GM19438 (cell line): ENCODE data around the gene DOK4.
A peak's percentile ranks its signal among the peaks of the same experiment; 100 is the strongest.
"Not testable (repeated sequence)": the region's sequence is repeated elsewhere in the genome, so short reads cannot be mapped to it uniquely, and the experiment has no call there.

Experiments
- ATAC-seq: cut with Tn5 transposase; IDR thresholded peaks from one replicate; pipeline ENCODE4 v1.9.1; 2021; ENCODE audit warnings: low read depth; ENCODE audit not compliant: unreplicated experiment

The DOK4 gene

DNA sequence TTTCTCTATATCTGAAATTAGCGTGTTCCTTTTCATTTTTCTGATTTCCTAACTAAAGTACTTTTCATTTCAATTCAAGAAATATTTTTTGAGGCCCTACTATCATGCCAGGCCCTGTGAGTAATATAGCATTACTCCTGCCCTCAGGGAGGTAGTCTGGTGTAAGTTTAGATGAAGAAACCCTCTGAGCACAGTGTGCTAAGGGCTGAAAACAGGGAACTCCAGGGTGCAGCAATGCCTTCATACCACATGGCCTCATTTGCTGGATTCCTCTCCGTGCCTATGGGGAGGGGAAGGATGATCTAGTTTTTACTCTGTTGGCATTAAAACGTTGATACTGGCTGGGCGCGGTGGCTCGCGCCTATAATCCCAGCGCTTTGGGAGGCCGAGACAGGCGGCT is 34.3 kb downstream of the DOK4 start:
- no peak for ATAC-seq

DNA sequence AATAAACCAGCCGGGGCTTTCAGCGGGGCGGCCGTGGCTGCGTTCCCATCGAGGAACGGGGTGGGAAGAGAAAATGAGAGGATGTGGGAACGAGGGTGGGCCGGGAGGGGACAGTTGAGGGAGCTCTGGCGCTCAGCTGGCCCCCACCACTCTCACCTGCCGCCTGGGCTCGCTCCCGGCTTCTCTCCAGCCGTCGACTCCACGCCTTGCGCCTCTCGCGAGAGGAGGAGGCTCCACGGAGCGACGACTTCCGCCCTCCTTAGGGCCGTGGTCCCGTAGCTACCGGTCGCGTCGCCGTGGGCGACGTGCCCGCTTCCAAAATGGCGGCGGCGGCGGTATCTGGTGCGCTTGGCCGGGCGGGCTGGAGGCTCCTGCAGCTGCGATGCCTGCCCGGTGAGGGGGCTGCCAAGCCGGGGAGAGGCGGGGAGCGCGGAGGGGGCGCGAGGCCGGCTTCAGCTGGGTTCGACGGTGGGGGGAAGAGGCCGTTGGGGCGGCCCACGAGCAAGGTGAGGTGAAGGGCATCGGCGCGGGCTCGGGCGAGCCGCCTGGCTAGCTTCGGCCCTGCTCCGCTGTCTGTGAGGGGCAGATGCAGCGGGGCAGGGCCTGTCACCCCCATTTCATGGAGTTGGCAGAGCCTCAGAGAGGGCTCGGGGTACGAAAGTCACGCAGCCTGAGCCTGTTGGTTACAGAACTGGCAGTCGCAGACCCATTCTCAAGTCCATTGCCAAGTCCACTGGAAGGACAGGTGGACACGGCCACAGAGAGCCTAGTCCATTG is 38.9 kb downstream of the DOK4 start, which contains the start of the genes CIAPIN1 and COQ9:
Gene CIAPIN1 (minus strand): TSS at position 200 of the 777 bp plus-strand sequence. CDS start 6,457 bp downstream, outside the sequence.
Gene COQ9 (plus strand): TSS at position 294 of the 777 bp plus-strand sequence. CDS start 27 bp downstream, at position 321.
- peak; percentile 98 for ATAC-seq

DNA sequence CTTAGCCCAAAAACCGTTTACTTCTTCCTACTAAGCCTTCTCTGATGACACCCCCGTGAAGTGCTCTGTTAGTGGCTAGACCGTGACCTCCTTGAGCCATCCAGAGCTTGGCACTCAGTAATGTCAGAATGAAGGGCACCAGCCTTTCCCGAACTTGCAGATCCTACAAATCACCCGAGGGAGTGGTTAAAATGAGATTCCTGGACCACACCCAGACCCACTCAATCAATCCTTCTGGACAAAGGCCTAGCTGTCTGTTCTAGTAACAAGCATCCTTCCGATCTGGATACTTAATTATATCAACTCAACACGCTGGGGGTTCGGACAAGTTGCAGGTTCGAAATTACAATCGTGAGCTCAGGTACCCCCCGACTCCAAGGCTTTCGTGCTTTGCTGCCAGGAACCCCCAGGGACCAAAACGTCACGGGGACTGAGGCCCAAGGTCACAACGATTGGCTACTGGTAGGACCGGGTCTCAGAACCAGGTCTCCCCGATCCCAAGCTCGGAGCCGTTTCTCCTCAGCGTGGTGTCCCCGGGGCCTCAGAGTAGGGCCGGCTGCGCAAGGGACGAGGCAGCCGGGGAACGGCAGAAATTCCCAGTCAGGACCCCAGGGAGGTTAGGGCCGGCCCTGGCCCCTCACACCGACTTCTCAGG is 39.6 kb downstream of the DOK4 start:
- ATAC-seq = peak; percentile 40

DNA sequence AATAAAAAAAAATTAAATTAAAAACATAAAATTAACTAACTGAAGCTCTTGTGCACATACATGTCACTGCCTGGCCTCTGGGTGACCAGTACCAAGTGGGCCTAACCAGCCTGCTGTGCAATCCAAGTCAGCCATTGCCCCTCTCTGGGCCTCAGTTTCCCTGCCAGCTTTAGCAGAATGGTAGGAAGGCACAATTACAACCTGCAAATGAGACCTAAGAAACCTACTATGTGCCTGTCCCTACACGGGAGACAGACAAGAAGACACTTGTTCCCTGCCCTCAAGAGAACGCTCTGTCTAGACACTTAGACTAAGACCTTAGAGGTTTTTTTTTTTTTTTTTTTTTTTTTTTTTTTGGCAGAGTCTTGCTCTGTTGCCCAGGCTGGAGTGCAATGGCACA is 40.8 kb downstream of the DOK4 start:
- ATAC-seq = no peak

DNA sequence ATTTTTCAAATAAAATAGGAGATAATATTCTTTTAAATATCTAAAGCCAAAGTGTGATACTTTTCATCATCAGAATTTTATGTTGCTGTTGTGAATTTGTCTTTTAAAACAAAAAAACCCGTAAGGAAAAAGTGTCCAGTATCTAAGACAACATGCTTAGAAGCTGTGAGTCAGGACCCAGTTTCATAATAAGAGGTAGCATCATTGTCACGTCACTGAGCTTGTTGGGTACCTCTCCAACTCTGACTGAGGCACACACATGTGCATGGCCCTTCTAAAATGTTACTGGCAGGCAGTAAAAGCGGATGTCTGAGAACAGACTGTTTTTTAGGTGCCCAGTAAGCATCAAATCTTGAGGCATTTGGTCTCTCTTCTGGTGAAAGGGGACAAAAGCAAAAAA is 41.6 kb downstream of the DOK4 start:
- no peak for ATAC-seq

DNA sequence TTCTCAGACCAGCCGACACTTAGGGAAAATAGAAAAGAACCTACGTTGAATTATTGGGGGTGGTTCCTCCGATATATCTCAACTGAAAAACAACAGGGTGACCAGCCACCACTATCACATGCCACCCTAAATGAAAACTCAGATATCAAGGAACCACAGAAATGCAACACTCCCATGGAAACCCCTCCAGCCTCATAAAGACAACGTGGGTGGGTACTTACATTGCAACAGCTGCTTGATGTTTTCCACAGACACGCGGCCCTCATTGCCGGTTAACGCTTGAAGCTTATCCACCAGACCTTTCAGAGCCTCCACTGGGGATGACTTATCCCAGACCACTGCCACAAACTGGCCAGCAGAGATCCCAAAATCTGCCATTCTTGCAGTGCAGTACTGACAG is 45.7 kb downstream of the DOK4 start:
- not testable (repeated sequence) for ATAC-seq

DNA sequence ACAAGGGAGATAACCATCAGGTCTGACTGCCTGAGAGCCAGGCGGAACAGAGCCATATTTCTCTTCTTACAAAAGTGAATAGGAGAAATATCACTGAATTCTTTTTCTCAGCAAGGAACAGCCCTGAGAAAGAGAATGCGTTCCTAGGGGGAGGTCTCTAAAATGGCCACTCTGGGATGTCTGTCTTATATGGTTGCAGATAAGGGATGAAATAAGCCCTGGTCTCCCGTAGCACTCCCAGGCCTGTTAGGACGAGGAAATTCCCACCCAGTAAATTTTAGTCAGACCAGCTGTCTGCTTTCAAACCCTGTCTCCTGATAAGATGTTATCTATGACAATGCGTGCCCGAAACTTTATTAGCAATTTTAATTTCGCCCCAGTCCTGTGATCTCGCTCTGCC is 46.3 kb downstream of the DOK4 start:
- ATAC-seq = not testable (repeated sequence)

DNA sequence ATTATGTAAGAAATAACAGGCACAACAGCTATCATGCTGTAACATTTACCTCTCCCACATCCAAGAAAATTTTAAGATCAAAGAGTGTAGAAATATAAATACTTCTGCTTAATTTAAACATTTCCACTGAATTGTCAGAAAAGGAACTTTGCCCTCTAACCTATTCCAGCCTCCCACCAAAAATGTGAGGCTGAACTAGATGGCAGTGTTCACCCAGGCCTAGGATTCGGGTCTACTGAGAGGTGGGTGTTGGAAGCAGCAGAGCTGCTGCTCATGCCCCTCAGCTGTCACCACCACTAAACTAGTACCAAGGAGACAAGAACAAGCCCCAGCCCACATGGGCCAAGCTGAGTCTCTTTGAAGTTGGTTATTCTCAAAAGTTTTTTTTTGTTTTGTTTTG is 50.5 kb downstream of the DOK4 start:
- no peak for ATAC-seq

DNA sequence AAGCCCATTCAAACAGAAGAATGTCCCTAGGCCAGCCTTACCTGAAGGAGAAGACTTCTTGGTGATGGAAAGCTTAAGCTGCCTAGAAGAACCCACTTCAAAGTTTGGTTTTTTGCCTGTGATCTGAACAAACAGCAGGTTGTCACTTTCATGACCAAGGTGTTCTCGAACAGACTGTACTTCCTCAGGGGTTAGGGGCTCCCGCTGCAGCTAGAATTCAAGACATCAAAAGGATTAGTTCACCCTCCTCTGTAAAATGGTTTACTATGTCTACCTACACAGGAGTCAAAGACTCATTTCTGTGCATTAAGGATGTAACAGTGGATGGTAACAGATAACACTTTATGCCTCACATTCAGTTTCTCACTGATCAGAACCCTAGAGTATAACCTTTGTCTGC is 52.3 kb downstream of the DOK4 start:
- ATAC-seq = no peak

DNA sequence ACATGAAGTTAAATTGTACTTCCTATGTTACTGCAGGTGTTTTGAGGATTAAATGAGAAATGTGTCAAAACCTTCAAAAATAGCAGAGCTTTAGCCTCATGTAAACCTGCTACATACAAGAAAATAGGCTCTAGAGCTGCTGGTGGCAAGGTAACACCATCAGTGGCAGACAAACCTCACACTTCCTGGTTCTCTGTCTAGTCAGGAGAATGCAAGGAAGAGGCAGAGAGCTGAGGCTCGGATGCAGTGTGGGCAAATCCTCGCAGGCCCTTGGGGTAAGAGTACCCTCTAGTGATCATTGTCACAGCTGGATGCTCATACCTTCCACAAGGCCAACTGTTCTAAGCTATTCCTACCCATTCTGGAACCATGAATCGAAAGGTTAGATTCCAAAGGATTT is 53.3 kb downstream of the DOK4 start:
- no peak for ATAC-seq

DNA sequence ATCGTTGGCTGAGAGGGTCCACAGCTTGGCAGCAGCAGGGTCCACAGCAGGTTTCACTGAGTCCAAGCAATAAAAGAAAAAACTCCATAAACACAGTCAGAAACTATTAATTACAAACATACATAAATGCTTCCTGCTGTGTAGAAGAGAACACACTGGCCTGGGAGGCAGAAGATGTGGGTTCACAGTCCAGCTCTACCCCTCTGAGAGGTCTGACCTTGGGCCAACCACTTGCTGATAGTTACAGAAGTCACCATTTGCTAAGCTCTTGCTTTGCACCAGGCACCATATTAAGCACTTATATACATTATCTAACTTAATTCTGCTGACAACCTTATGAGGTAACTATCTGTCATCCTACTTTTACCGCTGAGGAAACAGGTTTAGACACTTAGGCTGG is 53.8 kb downstream of the DOK4 start:
- ATAC-seq = no peak

DNA sequence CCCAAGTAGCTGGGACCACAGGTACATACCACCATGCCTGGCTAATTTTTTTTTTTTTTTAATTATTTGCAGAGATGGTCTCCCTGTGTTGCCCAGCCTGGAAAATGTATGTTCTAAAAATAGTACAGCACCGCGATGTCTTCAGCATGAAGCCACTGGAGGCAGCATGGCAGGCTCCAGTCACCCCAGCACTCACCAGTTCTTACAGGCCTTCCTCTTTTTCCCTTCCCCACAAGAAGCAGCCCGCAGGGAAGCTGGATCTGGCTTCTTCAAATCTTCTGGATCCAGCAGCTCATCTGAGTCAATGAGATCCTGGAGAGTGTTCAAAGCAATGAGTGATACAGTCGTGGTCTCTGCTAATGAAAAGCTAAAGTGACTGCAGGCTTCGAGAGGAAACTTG is 55.3 kb downstream of the DOK4 start:
- no peak for ATAC-seq

DNA sequence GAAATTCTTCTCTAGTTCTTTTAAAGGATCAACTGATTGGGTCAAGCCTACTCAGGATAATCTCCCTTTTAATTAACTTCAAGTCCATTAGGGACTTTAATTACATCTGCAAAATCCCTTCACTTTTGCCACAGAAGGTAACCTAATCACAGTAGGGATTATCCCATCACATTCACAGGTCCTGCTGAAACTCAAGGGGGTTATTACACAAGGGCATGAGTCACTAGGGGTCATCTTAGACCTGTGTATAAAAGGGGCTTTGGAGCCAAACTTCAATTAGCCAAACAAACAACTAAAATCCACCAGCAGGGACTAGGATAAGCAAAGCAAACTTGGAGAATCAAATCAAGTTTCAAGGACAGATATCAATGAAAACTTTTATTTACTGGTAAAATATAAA is 58.5 kb downstream of the DOK4 start:
- no peak for ATAC-seq

DNA sequence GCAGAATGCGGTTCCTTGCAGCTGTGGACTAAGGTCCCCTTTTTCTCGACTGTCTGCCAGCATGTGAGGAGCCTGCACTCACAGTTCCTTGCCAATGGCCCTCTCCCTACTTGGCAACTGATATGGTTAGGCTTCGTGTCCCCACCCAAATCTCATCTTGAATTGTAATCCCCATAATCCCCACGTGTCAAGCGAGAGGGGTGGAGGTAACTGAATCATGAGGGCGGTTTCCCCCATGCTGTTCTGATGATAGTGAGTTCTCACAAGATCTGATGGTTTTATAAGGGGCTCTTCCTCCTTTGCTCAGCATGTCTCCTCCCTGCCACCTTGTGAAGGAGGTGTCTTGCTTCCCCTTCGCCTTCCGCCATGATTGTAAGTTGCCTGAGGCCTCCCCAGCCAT is 59.0 kb downstream of the DOK4 start:
- no peak for ATAC-seq

DNA sequence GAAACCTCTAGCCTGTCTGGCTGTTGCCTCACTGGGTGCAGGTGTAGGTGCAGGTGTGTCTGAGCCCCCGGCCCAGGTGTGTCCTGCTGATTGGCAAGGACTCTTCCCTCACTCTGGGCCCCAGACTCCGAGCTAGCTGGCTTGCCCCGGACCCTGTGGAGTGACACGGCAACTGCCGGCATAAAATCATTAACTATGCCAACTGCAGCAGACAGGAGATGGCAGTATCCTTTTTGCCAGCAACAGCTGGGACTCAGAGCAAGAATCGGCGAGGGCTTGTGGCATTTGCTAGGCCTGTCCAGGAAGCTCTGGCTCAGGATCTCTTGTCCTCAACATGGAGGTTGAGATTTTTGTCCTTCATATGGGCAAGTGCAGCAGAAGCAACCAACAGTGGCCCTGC is 59.9 kb downstream of the DOK4 start:
- ATAC-seq = no peak

DNA sequence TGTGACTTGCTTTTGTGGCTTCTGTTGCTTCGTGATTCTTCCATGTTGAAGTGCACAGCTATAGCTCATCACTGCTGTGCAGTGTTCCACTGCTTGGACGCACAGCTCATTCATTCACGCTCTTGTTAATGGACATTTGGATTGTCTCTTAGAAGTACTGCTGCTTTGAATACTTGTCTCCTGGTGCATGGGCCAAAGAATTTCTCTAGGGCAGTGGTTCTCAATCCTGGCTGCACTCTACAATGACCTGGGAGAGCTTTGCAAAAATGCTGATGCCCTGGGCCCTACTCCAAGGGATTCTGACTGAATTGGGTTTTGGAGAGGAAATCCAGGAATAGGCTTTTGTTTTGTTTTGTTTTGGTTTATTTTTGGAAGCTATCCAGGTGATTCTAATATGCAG is 61.7 kb downstream of the DOK4 start:
- no peak for ATAC-seq

DNA sequence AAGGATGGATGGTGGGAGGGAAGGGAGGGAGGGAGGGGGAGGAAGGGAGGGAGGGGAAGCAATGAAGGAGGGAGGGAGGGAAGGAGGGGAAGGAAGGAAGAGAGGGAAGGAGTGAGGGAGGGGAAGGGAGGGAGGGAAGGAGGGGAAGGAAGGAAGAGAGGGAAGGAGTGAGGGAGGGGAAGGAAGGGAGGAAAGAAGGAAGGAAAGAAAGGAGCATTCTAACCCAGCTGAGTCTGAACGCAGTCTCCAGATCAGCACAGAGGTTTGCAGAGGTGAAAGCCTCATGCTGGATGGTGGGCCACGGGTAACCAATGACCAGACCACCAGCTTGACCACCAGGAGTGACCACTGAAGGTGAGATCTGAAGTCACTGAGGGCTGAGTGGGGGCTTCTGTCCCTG is 63.1 kb downstream of the DOK4 start:
- no peak for ATAC-seq

DNA sequence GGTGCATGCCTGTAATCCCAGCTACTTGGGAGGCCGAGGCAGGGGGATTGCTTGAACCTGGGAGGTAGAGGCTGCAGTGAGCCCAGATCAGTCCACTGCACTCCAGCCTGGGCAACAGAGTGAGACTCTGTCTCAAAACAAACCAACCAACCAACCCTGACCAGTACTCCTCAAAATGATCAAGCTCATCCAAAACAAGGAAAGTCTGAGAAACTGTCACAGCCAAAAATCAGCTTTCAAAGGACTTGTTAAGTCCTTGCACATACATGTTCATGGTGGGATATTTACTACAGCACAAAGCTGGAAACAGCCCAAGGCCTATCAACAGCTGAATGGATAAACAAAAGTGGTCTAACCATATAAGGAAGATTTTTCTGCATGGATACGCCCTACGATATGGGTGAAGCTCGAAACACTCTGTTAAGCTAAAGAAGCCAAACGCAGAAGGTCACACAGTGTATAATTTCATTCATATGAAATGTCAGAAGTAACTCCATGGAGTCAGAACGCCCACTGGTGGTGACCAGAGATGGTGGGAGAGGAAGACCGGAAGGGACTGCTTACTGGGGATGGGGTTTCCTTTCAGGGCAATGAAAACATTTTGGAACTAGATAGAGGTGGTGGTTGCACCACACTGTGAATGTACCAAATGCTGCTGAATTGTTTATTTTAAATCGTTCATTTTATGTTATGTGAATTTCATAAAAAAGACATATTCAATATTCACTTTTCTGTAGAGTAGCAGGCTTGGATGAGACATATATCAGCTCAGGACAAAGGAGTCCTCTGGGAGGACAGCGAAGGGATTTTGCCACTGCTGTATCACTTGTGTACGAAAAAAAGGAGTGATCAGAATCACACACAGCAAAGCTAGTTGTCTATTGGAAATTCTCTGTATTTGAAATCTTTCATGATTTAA is 64.0 kb downstream of the DOK4 start:
- ATAC-seq = no peak
